Gastroesophageal sphincter (tissue), 4 donors: ENCODE measurements around the gene DNAJC1. TPM values are rescaled to one million over a fixed set of nuclear protein-coding genes. Genes with fewer than 3 reads are reported as not detected.

ENCODE experiments used
- ATAC-seq: fragments of 150-250 bp; one replicate; pipeline ENCODE4 v1.9.1; 2016; ENCODE audit warnings: mild to moderate bottlenecking, moderate library complexity
- H3K27ac ChIP-seq, 4 donors: fragments of 200-600 bp; sonication (generic) in 3 of 4; 1 replicate in 3 of 4; 2 replicates in 1 of 4; pipeline ENCODE4 v1.5.1; 2016 to 2019
- H3K27me3 ChIP-seq: fragments of 200-600 bp; sonication (generic); one replicate; pipeline ENCODE4 v1.5.1; 2019
- H3K36me3 ChIP-seq, 2 donors: fragments of 200-600 bp; sonication (generic); one replicate each; pipeline ENCODE4 v1.5.1; 2019; ENCODE audit warnings: control low read depth in 1 of 2
- H3K4me1 ChIP-seq, 3 donors: fragments of 200-600 bp; sonication (generic); 1 replicate in 2 of 3; 2 replicates in 1 of 3; pipeline ENCODE4 v1.5.1; 2016 to 2019; ENCODE audit warnings: control low read depth in 2 of 3
- H3K4me3 ChIP-seq, 2 donors: fragments of 200-600 bp; sonication (generic); one replicate each; pipeline ENCODE4 v1.5.1; 2019; ENCODE audit warnings: mild to moderate bottlenecking in 1 of 2, moderate library complexity in 1 of 2
- H3K9me3 ChIP-seq, 3 donors: fragments of 200-600 bp; sonication (generic); one replicate each; pipeline ENCODE4 v1.5.1; 2017 to 2019; ENCODE audit warnings: control low read depth in 2 of 3
- EP300 ChIP-seq: sonication (generic); formaldehyde crosslinking; IDR thresholded peaks from one replicate; pipeline ENCODE4 v1.6.1; 2017; ENCODE audit warnings: antibody characterized with exemption, mild to moderate bottlenecking
- POLR2A ChIP-seq, 2 donors: fragments of 450-650 bp; IDR thresholded peaks; one replicate each; pipeline ENCODE4 v1.6.1; 2017; ENCODE audit warnings: antibody characterized with exemption in 2 of 2, mild to moderate bottlenecking in 2 of 2, moderate library complexity in 1 of 2
- POLR2AphosphoS5 ChIP-seq: sonication (generic); formaldehyde crosslinking; IDR thresholded peaks from one replicate; pipeline ENCODE4 v1.6.1; 2017; ENCODE audit warnings: antibody characterized with exemption
- WGBS, 2 donors: methylation state at CpG; one replicate each; pipeline ENCODE4 v1.1.5; 2018; ENCODE audit warnings: low coverage in 1 of 2; 5-methylcytosine and 5-hydroxymethylcytosine counted together
- total RNA-seq, 4 donors: library from RNA; depleted of rRNA; stranded (reverse); fragments of >200 nt; gene quantifications; one replicate each; pipeline ENCODE4 v1.1.0, GENCODE V29; 2016
- TF ChIP-seq, protein P1 (sequence below), 4 experiments: fragments of 200-600 bp in 2 of 4; fragments of 450-650 bp in 2 of 4; sonication (generic) in 1 of 4; IDR thresholded peaks; one replicate each; pipeline ENCODE4 v1.5.1; 2017 to 2019; ENCODE audit warnings: antibody characterized with exemption in 4 of 4, mild to moderate bottlenecking in 2 of 4, moderate library complexity in 2 of 4

The DNAJC1 gene
- total RNA-seq, 4 donors from 2014 or later, result 40.8 to 87.0 (median 65.4) TPM

DNA sequence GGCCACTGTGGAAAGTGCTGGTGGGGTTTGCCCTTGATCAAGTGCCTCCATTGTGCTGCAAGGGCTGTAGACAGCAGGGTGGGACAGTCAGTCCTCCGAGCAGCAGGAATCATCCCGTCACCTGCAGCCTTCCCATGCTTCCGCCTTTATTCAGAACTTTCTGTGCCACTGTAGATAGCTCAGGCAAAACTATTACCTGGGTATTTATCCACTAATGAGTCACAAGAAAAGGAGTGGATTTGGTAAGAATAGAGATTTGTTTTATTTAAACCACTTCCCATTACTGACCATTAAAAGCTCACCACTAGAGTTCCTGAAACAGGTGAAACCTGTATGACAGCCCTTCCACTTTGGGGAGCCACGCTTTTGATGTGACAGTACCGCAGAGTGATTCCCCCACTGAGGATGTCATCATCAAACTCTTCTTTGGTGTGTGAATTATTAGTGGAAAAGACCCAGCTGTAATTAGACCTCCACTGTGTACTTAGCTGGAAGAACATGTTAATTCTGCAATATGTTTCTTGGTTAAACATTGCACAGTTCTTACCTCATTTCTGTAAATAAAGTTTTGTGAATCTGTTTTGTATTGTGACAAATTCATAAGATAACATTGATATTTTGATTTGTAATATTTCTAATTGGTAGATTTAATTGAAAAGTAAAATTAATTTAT lies 260.7 kb downstream of the DNAJC1 start:
- Histone ChIP-seq H3K27me3 (no peaks in the 10 kb centered on the region), H3K36me3 (peaks cover 0 to 76% of the 10 kb centered on the region in 2 donors), H3K27ac (no peak overlapping the region), H3K4me3 (no peak overlapping the region), H3K9me3 (no peaks in the 10 kb centered on the region), H3K4me1 (no peaks in the 10 kb centered on the region)
- TF ChIP-seq EP300 (no peak), POLR2AphosphoS5 (no peak)
- TF ChIP-seq, protein P1, sequence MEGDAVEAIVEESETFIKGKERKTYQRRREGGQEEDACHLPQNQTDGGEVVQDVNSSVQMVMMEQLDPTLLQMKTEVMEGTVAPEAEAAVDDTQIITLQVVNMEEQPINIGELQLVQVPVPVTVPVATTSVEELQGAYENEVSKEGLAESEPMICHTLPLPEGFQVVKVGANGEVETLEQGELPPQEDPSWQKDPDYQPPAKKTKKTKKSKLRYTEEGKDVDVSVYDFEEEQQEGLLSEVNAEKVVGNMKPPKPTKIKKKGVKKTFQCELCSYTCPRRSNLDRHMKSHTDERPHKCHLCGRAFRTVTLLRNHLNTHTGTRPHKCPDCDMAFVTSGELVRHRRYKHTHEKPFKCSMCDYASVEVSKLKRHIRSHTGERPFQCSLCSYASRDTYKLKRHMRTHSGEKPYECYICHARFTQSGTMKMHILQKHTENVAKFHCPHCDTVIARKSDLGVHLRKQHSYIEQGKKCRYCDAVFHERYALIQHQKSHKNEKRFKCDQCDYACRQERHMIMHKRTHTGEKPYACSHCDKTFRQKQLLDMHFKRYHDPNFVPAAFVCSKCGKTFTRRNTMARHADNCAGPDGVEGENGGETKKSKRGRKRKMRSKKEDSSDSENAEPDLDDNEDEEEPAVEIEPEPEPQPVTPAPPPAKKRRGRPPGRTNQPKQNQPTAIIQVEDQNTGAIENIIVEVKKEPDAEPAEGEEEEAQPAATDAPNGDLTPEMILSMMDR (IDR thresholded peaks at IDR 0.05), result no peak
- no peak for ATAC-seq
- WGBS, 2 donors, result 93 to 98% methylated on average over 3 to 5 of the region's 5 CpGs

DNA sequence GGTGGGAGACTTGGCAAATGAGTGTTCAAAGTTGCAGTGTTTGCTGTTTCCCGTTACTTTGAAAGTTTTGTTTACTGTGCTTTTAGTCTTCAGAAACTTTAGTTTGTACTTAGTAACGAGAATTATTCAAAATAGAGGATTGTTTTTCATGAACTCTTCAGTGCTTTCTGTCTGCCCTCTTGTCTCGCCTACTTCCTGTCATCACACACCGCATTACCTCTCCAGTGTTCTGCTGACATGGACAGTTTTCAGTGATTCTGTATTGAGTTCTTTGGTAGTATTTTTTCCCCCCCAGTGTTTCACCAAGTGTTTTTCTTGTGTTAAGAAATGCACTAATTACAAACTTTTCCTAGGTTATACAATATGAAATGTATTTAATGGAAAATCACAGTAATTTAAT lies 262.5 kb downstream of the DNAJC1 start:
- Histone ChIP-seq H3K4me3 (no peak overlapping the region), H3K4me1 (no peaks in the 10 kb centered on the region), H3K36me3 (peaks cover 0 to 95% of the 10 kb centered on the region in 2 donors), H3K9me3 (no peaks in the 10 kb centered on the region), H3K27ac (no peak overlapping the region), H3K27me3 (no peaks in the 10 kb centered on the region)
- WGBS, 2 donors, result 81 to 82% methylated on average over 4 of the region's 4 CpGs
- no peak for ATAC-seq
- no peak for TF ChIP-seq POLR2A (IDR thresholded peaks at IDR 0.05)
- no peak for TF ChIP-seq POLR2AphosphoS5
- no peak for TF ChIP-seq EP300
- TF ChIP-seq, protein P1 (IDR thresholded peaks at IDR 0.05), result no peak

DNA sequence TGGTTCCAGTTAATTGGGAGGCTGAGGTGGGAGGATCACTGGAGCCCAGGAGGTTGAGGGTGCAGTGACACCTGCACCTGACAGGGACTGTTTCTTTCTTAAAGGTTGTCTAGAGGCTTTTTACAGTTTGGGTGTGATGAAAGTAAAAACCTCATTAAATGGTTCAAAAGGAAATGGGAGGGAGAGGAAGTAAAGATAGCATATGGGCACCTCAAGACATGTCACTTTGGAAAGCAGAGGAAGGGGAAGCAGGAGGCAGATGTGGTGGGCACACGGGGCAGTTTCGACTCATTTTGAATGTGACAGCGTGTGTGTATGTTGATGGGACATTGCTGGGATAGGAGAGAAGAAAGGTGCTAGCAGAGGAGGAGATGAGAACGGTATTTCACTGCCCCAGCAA lies 266.4 kb downstream of the DNAJC1 start:
- H3K27ac ChIP-seq, result no peak overlapping the region
- peaks cover 0 to 3% (median 0%) of the 10 kb centered on the region in 3 donors for H3K4me1 ChIP-seq

DNA sequence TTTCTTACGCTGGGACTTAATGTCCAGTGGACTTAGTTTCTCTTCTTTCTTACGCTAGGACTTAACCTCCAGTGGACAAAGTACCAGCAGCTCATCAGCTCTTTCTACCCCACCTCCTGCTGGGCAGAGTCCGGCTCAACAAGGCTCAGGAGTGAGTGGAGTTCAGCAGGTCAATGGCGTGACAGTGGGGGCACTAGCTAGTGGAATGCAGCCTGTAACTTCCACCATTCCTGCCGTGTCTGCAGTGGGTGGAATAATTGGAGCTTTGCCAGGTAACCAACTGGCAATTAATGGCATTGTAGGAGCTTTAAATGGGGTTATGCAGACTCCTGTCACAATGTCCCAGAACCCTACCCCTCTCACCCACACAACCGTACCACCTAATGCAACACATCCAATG lies 269.8 kb downstream of the DNAJC1 start:
- no peak for ATAC-seq
- Histone ChIP-seq H3K9me3 (no peaks in the 10 kb centered on the region), H3K4me3 (no peak overlapping the region), H3K36me3 (peaks cover 0 to 66% of the 10 kb centered on the region in 2 donors), H3K4me1 (peaks cover 0 to 4% (median 0%) of the 10 kb centered on the region in 3 donors), H3K27ac (no peak overlapping the region), H3K27me3 (no peaks in the 10 kb centered on the region)
- TF ChIP-seq POLR2AphosphoS5 (no peak), EP300 (no peak), POLR2A (IDR thresholded peaks at IDR 0.05) (no peak)
- TF ChIP-seq, protein P1 (IDR thresholded peaks at IDR 0.05), result no peak
- 73 to 77% methylated on average over 3 to 5 of the region's 6 CpGs for WGBS, 2 donors

More for the DNA sequence above, 266.4 kb downstream of the DNAJC1 start:
- Histone ChIP-seq H3K27me3 (no peaks in the 10 kb centered on the region), H3K4me3 (no peak overlapping the region), H3K36me3 (peaks cover 0 to 85% of the 10 kb centered on the region in 2 donors), H3K9me3 (no peaks in the 10 kb centered on the region)
- no peak for ATAC-seq
- TF ChIP-seq POLR2A (IDR thresholded peaks at IDR 0.05) (no peak), EP300 (no peak), POLR2AphosphoS5 (no peak)
- TF ChIP-seq, protein P1 (IDR thresholded peaks at IDR 0.05), result no peak
- 83 to 85% methylated on average over 4 of the region's 4 CpGs for WGBS, 2 donors
